Cortex of kidney (tissue), 1 donor: ENCODE data around the gene TOX4.
"Not testable (repeated sequence)": the region's sequence is repeated elsewhere in the genome, so short reads cannot be mapped to it uniquely, and the experiment has no call there.

Experiments
- DNase-seq: peaks from one replicate; lab custom pipeline; 2025; lab: John Stamatoyannopoulos, UW

Gene TOX4

DNA sequence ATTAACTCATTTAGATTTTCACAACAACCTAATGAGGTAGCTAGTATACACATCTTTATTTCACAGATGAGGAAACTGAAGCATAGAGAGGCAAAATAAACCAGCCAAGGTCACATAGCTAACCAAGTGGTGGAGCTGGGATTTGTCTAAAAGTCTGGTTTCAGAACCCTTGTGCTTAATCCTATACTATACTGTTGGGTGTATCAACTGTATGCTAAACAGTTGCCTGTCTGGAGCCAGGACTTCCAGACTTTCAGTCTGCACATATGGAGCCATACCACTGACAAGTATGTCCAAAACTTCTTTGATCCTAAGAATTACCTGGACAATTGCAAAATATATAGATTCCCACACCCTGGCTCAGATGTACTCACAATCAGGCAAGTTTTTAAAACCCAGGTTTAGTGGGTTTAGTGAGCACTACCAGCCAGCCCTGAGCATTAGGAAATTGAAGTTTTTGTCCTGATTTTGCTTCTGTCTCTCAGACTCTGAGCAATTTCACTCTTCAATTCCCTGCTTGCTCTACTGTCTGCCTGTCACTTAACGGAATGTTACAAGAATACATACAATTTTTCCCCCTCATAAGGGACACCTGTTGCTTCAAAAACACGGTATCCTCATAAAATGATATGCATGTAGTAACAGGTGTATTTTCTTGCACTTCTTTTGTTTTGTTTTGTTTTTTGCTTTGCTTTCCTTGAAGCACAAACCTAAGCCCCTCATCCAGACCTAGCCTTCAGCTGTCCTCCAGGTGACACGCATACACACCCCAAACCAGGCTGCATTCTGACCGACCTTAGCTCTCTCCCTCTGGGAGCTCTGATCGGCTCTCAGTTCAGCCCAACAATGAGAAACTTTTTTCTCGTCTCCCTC is 58.8 kb downstream of the TOX4 start:
- no peak for DNase-seq

DNA sequence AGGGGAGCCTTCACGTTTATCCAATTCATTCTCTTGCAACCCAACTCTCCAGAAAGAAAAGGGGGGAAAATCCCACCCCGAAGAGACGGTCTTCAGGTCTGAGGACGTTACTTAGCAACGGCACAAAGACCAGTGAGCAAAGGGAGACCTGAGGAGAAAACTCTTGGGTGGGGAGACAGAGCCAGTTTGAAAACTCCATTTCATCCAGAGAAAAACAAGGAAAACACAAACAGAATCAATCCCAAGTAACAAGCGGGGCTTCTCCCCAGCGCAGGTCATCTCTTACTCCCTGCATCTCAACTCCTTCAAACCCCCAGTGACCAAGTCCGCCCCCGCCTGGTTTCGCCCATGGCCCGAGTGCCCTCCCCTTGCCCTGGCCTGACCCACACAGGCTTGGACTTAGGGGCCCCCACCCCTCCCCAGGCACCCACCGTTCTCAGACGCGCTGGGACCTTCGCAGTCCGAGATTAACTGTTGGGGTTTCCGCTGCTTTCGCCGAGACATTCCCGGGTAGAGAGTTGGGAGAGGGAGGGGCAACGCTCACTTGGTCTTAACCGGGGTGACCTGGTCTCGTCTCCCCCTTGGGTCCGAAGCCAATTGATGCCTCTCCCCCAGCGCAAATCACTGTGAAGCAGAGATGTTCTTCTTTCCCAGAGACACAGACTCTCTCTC is 59.6 kb downstream of the TOX4 start:
- DNase-seq = no peak

DNA sequence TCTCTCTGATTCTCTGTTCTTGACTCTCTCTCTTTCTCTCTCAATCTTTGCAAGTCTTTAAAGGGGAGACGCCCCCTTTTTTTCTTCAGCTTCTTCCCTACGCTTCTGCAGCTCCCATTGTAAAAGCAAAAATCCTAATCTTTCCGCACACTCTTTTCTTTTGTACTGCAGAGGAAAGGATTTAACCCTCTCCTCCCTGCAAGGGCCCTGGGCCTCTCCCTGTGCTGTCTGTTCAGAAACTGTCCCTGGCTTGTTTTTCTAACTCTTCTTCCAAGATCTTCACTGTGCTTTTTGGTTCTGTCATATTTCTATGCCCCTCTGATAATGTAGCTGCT is 60.1 kb downstream of the TOX4 start:
- DNase-seq = no peak

DNA sequence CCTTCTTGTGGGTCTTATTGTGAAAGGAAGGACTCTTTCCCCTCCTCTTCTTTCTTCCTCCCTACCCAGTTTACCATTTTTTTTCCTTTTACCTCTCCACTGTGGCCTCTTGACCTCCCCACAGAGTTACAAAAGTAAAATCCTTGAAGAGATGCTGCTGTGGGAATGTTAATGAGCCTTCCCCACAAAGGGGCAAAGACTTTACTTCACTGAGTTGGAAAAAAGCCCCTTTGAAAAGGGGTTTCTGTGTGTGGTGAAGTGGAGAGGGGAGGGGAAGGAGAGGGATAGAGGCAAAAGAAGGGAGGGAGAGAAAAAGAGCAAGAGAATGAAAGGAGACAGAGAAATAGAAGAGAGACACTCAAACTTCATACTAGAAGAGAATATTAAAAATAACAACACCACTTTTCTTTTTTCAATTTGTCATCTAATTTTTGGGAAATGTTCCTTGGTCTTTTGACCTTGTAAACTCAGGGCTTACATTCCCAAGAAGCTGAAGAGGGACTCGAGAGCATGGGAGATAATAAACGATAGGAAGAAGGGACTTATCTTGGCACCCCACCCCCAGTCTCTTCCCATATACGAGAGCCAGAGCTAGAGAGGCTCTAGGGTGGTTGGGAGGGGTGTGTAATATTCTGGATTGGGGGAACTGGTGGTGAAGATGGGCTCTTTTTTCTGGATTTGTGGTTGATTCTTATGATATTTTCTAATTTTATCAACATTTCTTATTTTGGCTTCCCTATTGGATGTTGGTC is 62.4 kb downstream of the TOX4 start:
- DNase-seq = no peak

DNA sequence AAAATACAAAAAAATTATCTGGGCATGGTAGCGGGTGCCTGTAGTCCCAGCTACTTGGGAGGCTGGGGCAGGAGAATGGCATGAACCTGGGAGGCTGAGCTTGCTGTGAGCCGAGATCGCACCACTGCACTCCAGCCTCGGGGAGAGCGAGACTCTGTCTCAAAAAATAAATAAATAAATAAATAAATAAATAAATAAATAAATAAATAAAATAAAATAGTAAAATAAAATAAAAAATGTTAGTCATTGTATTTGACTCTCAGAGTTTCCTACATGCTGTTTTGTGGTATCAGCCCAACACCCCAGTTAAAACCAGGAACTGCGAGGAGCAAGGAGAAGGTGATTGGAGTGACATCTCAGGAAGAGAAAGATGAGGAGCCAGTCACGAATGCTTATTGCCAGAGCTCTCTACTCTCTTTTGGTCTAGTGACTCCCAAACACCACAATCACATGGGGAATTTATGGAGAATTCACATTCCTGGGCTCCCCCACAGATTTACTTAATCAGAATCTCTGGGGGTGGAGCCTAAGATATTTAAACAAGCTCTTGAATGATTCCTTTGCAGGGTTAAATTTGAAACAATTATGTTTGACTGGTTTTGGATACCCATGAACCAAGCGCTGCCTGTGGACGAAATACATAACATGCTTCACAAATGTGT is 64.5 kb downstream of the TOX4 start:
- DNase-seq = no peak

DNA sequence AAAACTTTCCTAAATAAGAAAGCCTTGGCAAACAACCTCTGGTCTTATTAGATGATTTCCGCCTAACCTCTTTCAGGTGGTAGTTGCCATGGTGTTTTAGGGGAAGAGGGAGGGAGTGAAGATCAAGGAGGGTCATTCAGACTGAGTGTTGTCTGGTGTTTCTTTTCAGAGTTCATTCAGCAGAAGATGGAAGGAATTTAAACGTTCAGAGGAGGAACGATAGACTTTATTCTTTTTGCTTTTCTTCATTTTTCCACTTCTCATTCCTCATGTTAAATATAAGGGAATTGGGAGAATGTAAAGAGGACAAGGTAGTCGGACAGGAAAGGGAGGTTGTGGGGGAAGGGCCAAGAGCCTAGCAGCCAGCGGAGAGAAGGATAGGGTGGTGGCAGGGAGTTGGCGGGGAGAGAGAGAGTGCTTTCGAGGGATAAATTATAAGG is 66.5 kb downstream of the TOX4 start:
- DNase-seq = no peak

DNA sequence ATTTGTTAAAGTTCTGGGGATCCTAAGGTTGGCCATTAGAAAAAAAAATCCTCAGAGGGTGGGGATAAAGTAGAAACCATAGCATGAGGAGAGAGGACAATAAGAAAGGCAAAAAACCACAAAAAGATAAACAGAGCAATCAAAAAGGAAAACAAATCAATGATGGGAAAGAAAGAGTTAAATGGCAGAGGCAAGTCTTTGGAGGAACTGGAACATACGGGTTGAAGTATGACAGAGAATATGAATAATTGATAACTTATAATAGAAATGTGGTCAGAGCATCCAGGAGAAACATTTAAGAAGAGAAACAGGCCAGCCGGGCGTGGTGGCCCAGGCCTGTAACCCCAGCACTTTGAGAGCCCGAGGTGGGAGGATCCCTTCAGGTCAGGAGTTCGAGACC is 67.0 kb downstream of the TOX4 start:
- DNase-seq = no peak

DNA sequence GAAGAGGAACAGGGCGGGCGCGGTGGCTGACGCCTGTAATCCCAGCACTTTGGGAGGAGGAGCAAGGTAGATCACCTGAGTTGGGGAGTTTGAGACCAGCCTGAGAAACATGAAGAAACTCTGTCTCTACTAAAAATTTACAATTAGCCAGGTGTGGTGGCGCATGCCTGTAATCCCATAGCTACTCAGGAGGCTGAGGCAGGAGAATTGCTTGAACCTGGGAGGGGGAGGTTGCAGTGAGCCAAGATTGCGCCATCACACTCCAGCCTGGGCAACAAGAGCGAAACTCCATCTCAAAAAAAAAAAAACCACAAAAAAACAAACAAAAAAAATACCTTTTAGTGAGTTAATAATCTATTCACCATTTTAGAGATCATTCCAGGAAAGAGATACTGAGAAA is 67.6 kb downstream of the TOX4 start:
- DNase-seq = not testable (repeated sequence)
